Lung (tissue), 12 donors: ENCODE measurements around the gene ANKRD33B. TPM values are rescaled to one million over a fixed set of nuclear protein-coding genes. Genes with fewer than 3 reads are reported as not detected.

Source experiments
- ATAC-seq: fragments of 200-7000 bp; cut with Tn5 transposase; one replicate; pipeline ENCODE4 v1.9.1; 2020; ENCODE audit warnings: moderate number of reproducible peaks; ENCODE audit not compliant: insufficient read depth, low FRiP score
- DNase-seq, 3 donors: peaks; one replicate each; pipeline ENCODE4 v3.0.0-alpha.2; 2013 to 2017
- H3K27ac ChIP-seq, 2 donors: one replicate each; pipeline ENCODE4 v1.5.1; 2013; ENCODE audit warnings: mild to moderate bottlenecking in 2 of 2, moderate library complexity in 2 of 2, control low read depth in 1 of 2, inconsistent platforms in 1 of 2, low read depth in 1 of 2, low read length in 1 of 2
- H3K27me3 ChIP-seq, 3 donors: one replicate each; pipeline ENCODE4 v1.5.1; 2013; ENCODE audit warnings: low read length in 2 of 3; ENCODE audit not compliant: control insufficient read depth in 3 of 3, insufficient read depth in 3 of 3
- H3K36me3 ChIP-seq, 4 donors: one replicate each; pipeline ENCODE4 v1.5.1; 2013; ENCODE audit warnings: low read length in 4 of 4, mild to moderate bottlenecking in 1 of 4, moderate library complexity in 1 of 4; ENCODE audit not compliant: control insufficient read depth in 4 of 4, insufficient read depth in 4 of 4
- H3K4me1 ChIP-seq, 5 donors: one replicate each; pipeline ENCODE4 v1.5.1; 2013; ENCODE audit warnings: low read length in 5 of 5, mild to moderate bottlenecking in 2 of 5, moderate library complexity in 1 of 5; ENCODE audit not compliant: control insufficient read depth in 5 of 5, insufficient read depth in 5 of 5
- H3K4me3 ChIP-seq: one replicate; pipeline ENCODE4 v1.5.1; 2013; ENCODE audit warnings: mild to moderate bottlenecking, control low read depth, moderate library complexity
- H3K9ac ChIP-seq, 2 donors: one replicate each; pipeline ENCODE4 v1.5.1; 2013; ENCODE audit warnings: low read length in 2 of 2, control low read depth in 1 of 2; ENCODE audit not compliant: insufficient read depth in 1 of 2
- H3K9me3 ChIP-seq, 4 donors: one replicate each; pipeline ENCODE4 v1.5.1; 2013; ENCODE audit warnings: low read length in 3 of 4, mild to moderate bottlenecking in 1 of 4, moderate library complexity in 1 of 4; ENCODE audit not compliant: control insufficient read depth in 4 of 4, insufficient read depth in 3 of 4
- CTCF ChIP-seq: IDR thresholded peaks from 2 replicates; pipeline ENCODE4 v1.5.1; 2012; ENCODE audit warnings: mild to moderate bottlenecking; ENCODE audit errors: control extremely low read depth, extremely low read depth
- WGBS, 2 donors: extraction: QIAGEN DNeasy Blood & Tissue Kit; methylation state at CpG; one replicate each; pipeline ENCODE4 v1.1.7; 2013; 5-methylcytosine and 5-hydroxymethylcytosine counted together
- polyA plus RNA-seq, 2 donors: library from polyadenylated mRNA; stranded (reverse); fragments of 200-250 nt; gene quantifications; one replicate each; pipeline ENCODE4 v1.2.1, GENCODE V29; 2013
- total RNA-seq, 2 donors: library from RNA; depleted of rRNA in 1 of 2; stranded (reverse); fragments of >200 nt in 1 of 2; gene quantifications; one replicate each; pipeline ENCODE4 v1.2.1, GENCODE V29; 2014 to 2021
- donor health status: control.
- donor health status: control.
- donor health status: Bipolar disorder and iron deficiency.
- donor health status: healthy.
- donor health status: DM: yes; HTN: yes; CAD: no.

The ANKRD33B gene
- total and polyA plus RNA-seq, 4 donors, result 1.0 to 6.3 (median 2.1) TPM

- H3K9me3 ChIP-seq, result peaks cover 0 to 2% (median 0%) of the 10 kb centered on the region in 4 donors
- 85 to 89% methylated on average over 12 of the region's 12 CpGs for WGBS, 2 donors
- no peak overlapping the region for H3K4me3 ChIP-seq
- H3K27ac ChIP-seq, result no peak overlapping the region
- H3K4me1 ChIP-seq, result no peaks in the 10 kb centered on the region
- ATAC-seq, result no peak
- no peak overlapping the region for H3K9ac ChIP-seq
- TF ChIP-seq CTCF, result no peak
- DNase-seq, result no peak
- no peaks in the 10 kb centered on the region for H3K36me3 ChIP-seq
- peaks cover 0 to 19% (median 0%) of the 10 kb centered on the region in 3 donors for H3K27me3 ChIP-seq
These were observed 90.0 kb downstream of the ANKRD33B start for GRCh38 chr5:10653751-10654400.

- no peak for DNase-seq
- TF ChIP-seq CTCF, result no peak
- no peak overlapping the region for H3K27ac ChIP-seq
- WGBS, 2 donors, result 93 to 95% methylated on average over 13 of the region's 13 CpGs
- H3K27me3 ChIP-seq, result peaks cover 0 to 19% (median 0%) of the 10 kb centered on the region in 3 donors
- H3K4me3 ChIP-seq, result no peak overlapping the region
- H3K4me1 ChIP-seq, result no peaks in the 10 kb centered on the region
- ATAC-seq, result no peak
- no peaks in the 10 kb centered on the region for H3K36me3 ChIP-seq
- H3K9ac ChIP-seq, result no peak overlapping the region
- no peaks in the 10 kb centered on the region for H3K9me3 ChIP-seq
These were observed 90.7 kb downstream of the ANKRD33B start for GRCh38 chr5:10654566-10654965.

- H3K9me3 ChIP-seq, result no peaks in the 10 kb centered on the region
- H3K4me3 ChIP-seq, result no peak overlapping the region
- H3K9ac ChIP-seq, result no peak overlapping the region
- no peak for ATAC-seq
- H3K4me1 ChIP-seq, result no peaks in the 10 kb centered on the region
- H3K27me3 ChIP-seq, result peaks cover 0 to 15% (median 0%) of the 10 kb centered on the region in 3 donors
- DNase-seq, result no peak
- 84 to 86% methylated on average over 29 of the region's 29 CpGs for WGBS, 2 donors
- no peaks in the 10 kb centered on the region for H3K36me3 ChIP-seq
- H3K27ac ChIP-seq, result no peak overlapping the region
- no peak for TF ChIP-seq CTCF
These were observed 91.5 kb downstream of the ANKRD33B start for GRCh38 chr5:10655161-10655971.
